Panc1 (cell line): ENCODE results near the gene EFCAB8. TPM values are rescaled to one million over a fixed set of nuclear protein-coding genes. Genes with fewer than 3 reads are reported as not detected.

Experiments used
- ATAC-seq: fragments of 200-7000 bp; cut with Tn5 transposase; 2 replicates; pipeline ENCODE4 v1.9.1; 2020; ENCODE audit warnings: mild to moderate bottlenecking, moderate library complexity
- BruUV-seq: library from RNA; stranded (reverse); fragments of 400-500 nt; replicated peaks from 2 replicates; lab custom pipeline; 2021; lab: Mats Ljungman, UMichigan
- CTCF ChIA-PET: fragments of 300-600 bp; sonication (Branson Sonifier 250); formaldehyde crosslinking; loops from one replicate; lab custom pipeline; 2022; ENCODE audit warnings: antibody characterized with exemption; lab: Charles Lee
- POLR2A ChIA-PET: fragments of 300-600 bp; sonication (Branson Sonifier 250); formaldehyde crosslinking; loops from one replicate; lab custom pipeline; 2022; ENCODE audit warnings: antibody characterized with exemption; lab: Charles Lee
- DNase-seq: peaks from one replicate; pipeline ENCODE4 v3.0.0-alpha.2; 2010; ENCODE audit warnings: low read depth, low spot score
- H3K27ac ChIP-seq: 2 replicates; pipeline ENCODE4 v1.5.1; 2011; ENCODE audit warnings: mild to moderate bottlenecking, low read length, inconsistent platforms
- H3K27me3 ChIP-seq: fragments of 200-500 bp; sonication (Bioruptor generic); 2 replicates; pipeline ENCODE4 v1.6.0; 2014; ENCODE audit warnings: low read length, inconsistent platforms; ENCODE audit not compliant: control insufficient read depth, insufficient read depth
- H3K36me3 ChIP-seq: fragments of 200-500 bp; sonication (Bioruptor generic); 2 replicates; pipeline ENCODE4 v1.5.1; 2014; ENCODE audit warnings: inconsistent platforms, mild to moderate bottlenecking, low read length, moderate library complexity; ENCODE audit not compliant: control insufficient read depth, insufficient read depth
- H3K4me1 ChIP-seq: 2 replicates; pipeline ENCODE4 v1.5.1; 2011; ENCODE audit warnings: inconsistent platforms, mild to moderate bottlenecking, low read length, moderate library complexity; ENCODE audit not compliant: control insufficient read depth, insufficient read depth
- H3K4me3 ChIP-seq, 2 experiments: 2 replicates each; pipeline ENCODE4 v1.5.1; 2011 to 2012; ENCODE audit warnings: low read depth in 2 of 2, low read length in 2 of 2, mild to moderate bottlenecking in 2 of 2, inconsistent platforms in 1 of 2, moderate library complexity in 1 of 2
- H3K9me3 ChIP-seq: fragments of 200-500 bp; sonication (Bioruptor generic); 2 replicates; pipeline ENCODE4 v1.5.1; 2014; ENCODE audit warnings: low read depth, mild to moderate bottlenecking, inconsistent platforms, low read length, moderate library complexity; ENCODE audit not compliant: control insufficient read depth, insufficient read depth
- POLR2AphosphoS5 ChIP-seq: IDR thresholded peaks from 2 replicates; pipeline ENCODE4 v1.6.1; 2012; ENCODE audit warnings: mild to moderate bottlenecking, low read depth, low read length, moderate library complexity
- SIN3A ChIP-seq: IDR thresholded peaks from 2 replicates; pipeline ENCODE4 v1.6.1; 2012; ENCODE audit warnings: low read depth, mild to moderate bottlenecking, low read length, moderate library complexity, borderline replicate concordance; ENCODE audit not compliant: insufficient read depth
- TCF7L2 ChIP-seq: IDR thresholded peaks from 2 replicates; pipeline ENCODE4 v1.6.1; 2011; ENCODE audit warnings: mild to moderate bottlenecking, low read depth, low read length, inconsistent platforms
- in situ Hi-C: cut with HindIII; loops from 2 replicates; pipeline ENCODE4 v1.10.0; 2016; ENCODE audit warnings: low sequenced_read_pairs, low pct_unique_long_range_greater_than_20kb
- intact Hi-C: fragments of 100-400 bp; cut with micrococcal nuclease; formaldehyde crosslinking; loops from one replicate; pipeline ENCODE4 v1.10.0; 2022; ENCODE audit not compliant: unreplicated experiment
- total RNA-seq: library from RNA; stranded (reverse); gene quantifications from one replicate; pipeline ENCODE4 v1.2.1, GENCODE V29; 2021; ENCODE audit not compliant: unreplicated experiment
- TF ChIP-seq, protein P1 (sequence below), 2 experiments: IDR thresholded peaks; 2 replicates each; pipeline ENCODE4 v1.6.1; 2011 to 2012; ENCODE audit warnings: low read depth in 2 of 2, control low read depth in 1 of 2, low read length in 1 of 2, mild to moderate bottlenecking in 1 of 2, moderate library complexity in 1 of 2; ENCODE audit not compliant: insufficient read depth in 1 of 2
- TF ChIP-seq, protein P2 (sequence below): fragments of 450-650 bp; IDR thresholded peaks from 2 replicates; pipeline ENCODE4 v1.5.1; 2017; ENCODE audit warnings: mild to moderate bottlenecking

Gene EFCAB8
- total RNA-seq, 1 experiment from 2014 or later, result 1.1 TPM

DNA sequence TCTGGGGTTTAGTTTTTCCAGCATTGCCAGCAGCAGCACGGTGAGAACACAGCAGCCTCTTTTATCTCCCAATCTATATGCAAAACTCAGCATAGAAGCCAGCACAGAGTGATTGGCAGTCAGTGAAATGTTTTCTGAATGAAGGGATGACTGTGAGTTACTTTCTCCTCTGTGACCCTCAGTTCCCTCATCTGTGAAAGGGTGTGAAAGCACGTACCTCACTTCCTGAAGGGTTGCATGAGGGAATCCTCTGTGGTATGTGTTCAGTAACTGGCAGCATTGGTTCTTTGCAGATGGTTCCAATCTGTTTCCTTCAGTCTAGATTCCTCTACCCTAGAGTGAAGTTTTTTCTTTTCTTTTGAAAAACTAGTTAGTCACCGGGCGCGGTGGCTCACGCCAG, 40.0 kb downstream of the EFCAB8 start:
- in situ Hi-C loops, result no loop called here
- ChIA-PET POLR2A (no interaction called here), CTCF (no interaction called here)
- Histone ChIP-seq H3K36me3 (no peaks in the 10 kb centered on the region), H3K4me1 (no peaks in the 10 kb centered on the region), H3K27me3 (no peaks in the 10 kb centered on the region), H3K9me3 (no peaks in the 10 kb centered on the region), H3K27ac (no peak overlapping the region), H3K4me3 (no peak overlapping the region)
- intact Hi-C loops, result no loop called here
- DNase-seq, result no peak
- BruUV-seq, result no TSS peak
- no peak for ATAC-seq
- TF ChIP-seq, protein P1, sequence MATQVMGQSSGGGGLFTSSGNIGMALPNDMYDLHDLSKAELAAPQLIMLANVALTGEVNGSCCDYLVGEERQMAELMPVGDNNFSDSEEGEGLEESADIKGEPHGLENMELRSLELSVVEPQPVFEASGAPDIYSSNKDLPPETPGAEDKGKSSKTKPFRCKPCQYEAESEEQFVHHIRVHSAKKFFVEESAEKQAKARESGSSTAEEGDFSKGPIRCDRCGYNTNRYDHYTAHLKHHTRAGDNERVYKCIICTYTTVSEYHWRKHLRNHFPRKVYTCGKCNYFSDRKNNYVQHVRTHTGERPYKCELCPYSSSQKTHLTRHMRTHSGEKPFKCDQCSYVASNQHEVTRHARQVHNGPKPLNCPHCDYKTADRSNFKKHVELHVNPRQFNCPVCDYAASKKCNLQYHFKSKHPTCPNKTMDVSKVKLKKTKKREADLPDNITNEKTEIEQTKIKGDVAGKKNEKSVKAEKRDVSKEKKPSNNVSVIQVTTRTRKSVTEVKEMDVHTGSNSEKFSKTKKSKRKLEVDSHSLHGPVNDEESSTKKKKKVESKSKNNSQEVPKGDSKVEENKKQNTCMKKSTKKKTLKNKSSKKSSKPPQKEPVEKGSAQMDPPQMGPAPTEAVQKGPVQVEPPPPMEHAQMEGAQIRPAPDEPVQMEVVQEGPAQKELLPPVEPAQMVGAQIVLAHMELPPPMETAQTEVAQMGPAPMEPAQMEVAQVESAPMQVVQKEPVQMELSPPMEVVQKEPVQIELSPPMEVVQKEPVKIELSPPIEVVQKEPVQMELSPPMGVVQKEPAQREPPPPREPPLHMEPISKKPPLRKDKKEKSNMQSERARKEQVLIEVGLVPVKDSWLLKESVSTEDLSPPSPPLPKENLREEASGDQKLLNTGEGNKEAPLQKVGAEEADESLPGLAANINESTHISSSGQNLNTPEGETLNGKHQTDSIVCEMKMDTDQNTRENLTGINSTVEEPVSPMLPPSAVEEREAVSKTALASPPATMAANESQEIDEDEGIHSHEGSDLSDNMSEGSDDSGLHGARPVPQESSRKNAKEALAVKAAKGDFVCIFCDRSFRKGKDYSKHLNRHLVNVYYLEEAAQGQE (IDR thresholded peaks at IDR 0.05; ENCODE audit: insufficient read depth in 1 of 2, low read depth in 2 of 2, low read length in 1 of 2), result no peak
- TF ChIP-seq TCF7L2 (no peak), SIN3A (no peak), POLR2AphosphoS5 (no peak)
- TF ChIP-seq, protein P2, sequence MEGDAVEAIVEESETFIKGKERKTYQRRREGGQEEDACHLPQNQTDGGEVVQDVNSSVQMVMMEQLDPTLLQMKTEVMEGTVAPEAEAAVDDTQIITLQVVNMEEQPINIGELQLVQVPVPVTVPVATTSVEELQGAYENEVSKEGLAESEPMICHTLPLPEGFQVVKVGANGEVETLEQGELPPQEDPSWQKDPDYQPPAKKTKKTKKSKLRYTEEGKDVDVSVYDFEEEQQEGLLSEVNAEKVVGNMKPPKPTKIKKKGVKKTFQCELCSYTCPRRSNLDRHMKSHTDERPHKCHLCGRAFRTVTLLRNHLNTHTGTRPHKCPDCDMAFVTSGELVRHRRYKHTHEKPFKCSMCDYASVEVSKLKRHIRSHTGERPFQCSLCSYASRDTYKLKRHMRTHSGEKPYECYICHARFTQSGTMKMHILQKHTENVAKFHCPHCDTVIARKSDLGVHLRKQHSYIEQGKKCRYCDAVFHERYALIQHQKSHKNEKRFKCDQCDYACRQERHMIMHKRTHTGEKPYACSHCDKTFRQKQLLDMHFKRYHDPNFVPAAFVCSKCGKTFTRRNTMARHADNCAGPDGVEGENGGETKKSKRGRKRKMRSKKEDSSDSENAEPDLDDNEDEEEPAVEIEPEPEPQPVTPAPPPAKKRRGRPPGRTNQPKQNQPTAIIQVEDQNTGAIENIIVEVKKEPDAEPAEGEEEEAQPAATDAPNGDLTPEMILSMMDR, result no peak

DNA sequence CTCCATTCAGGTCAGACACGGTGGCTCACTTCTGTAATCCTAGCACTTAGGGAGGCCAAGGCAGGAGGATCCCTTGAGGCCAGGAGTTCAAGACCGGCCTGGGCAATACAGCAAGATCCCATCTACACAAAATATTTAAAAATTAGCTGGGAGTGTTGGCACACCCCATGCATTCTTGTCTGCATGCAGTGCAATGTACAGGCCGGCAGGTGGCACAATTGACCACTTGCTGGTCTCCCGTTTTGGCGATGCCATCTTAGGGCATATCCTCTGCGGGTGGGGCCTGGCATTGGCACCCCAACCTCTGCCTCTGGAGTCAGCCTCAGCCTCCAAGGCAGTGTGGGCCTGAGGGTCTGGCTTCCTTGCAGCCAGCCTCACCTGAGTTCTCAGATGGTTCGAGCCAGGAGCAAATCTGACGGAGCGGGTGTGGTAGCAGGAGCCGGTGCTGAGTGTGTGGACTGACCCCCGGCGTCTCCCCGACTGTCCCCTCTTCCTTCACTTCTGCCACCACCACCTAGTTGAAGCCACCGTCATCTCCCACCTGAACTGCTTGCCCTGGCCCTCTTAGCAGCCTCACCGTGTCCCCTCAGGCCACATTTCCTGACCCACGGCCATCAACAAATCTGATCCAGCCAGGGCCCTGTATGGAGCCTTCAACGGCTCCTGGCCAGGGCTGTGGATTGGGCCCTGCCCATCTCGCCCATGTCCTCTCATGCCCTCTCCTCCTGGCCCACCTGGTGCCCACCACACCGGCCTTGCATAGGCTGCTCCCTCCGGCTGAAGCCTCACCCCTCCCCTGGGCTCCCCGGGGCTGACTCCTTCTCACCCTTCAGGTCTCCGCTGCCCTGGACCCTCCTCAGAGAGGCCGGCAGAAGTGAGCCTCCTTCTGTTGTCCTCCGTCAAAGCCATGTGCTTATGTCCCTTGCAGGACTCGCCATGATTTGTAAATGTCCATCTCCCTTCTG, 44.0 kb downstream of the EFCAB8 start:
- ATAC-seq (peak; percentile 85), DNase-seq (peak; percentile 24)
- Histone ChIP-seq H3K9me3 (no peaks in the 10 kb centered on the region), H3K27me3 (no peaks in the 10 kb centered on the region), H3K4me3 (no peak overlapping the region), H3K4me1 (no peaks in the 10 kb centered on the region), H3K27ac (no peak overlapping the region), H3K36me3 (no peaks in the 10 kb centered on the region)
- TF ChIP-seq, protein P1 (IDR thresholded peaks at IDR 0.05; ENCODE audit: insufficient read depth in 1 of 2, low read depth in 2 of 2, low read length in 1 of 2), result no peak
- TF ChIP-seq, protein P2, result peak; percentile 95
- TF ChIP-seq TCF7L2, result no peak
- BruUV-seq, result no TSS peak
- ChIA-PET CTCF (interaction anchor here (0.6 to 1.6 kb wide), 4 partner anchors 42 to 193 kb away, joined by 3 to 12 read pairs (median 5); no protein-coding TSS in a partner anchor), POLR2A (interaction anchor here (0.6 kb wide), 1 partner anchor 776 kb away, joined by 4 read pairs; no protein-coding TSS in a partner anchor)
- in situ Hi-C loops, result no loop called here
- intact Hi-C loops, result loop anchor here (2.0 kb wide), 1 partner anchor 194 kb away; no protein-coding TSS in a partner anchor
